AG08396 (cell line): Measurements from ENCODE around the gene RHOT1.
A peak's percentile ranks its signal among the peaks of the same experiment; 100 is the strongest.
"Not testable (repeated sequence)": the region's sequence is repeated elsewhere in the genome, so short reads cannot be mapped to it uniquely, and the experiment has no call there.

Experiments used
- DNase-seq: peaks from one replicate; pipeline ENCODE4 v3.0.0; 2012; ENCODE audit warnings: low spot score, mixed read lengths

Gene RHOT1

DNA sequence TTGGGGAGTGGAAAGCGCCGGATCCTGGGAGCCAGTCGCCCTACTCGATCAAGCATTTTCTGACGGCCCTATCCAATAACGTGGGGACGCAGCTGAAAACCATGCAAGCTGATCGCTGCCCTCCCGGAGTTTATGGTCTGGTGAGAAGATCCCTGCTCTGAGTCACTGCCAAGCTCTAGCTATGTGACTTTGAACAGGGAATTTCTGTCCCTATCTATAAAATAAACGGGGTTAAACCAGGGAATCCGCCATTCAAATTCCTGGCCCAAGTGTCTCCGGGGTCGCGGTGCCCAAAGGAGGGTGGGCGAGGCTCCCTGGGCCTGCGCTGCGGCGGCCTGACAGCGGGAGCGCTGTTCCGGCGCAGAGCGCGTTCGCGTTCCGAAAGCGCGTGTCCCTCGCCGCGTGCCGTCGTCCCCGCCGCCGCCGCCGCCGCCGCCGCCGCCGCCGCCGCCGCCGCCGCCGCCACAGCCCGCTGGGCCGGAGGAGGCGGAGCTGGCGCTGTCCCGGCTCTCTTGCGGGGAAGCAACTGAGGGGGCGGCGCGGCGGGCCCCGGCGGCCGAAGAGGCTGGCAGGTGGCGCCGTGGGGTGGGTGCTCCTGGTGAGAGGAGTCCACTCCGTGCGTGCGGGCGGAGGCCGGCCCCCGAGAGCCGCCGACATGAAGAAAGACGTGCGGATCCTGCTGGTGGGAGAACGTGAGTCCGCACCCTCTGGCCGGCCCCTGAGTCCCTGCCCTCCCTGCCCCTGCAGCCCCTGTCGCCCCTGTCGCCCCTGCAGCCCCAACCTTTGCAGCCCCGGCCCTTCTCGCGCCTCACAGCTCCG lies at the start of gene RHOT1:
Gene RHOT1, plus strand, starts transcription at position 465 of the 819 bp plus-strand sequence. Its CDS starts 191 bp downstream, at position 656.
- peak; percentile 85 for DNase-seq

DNA sequence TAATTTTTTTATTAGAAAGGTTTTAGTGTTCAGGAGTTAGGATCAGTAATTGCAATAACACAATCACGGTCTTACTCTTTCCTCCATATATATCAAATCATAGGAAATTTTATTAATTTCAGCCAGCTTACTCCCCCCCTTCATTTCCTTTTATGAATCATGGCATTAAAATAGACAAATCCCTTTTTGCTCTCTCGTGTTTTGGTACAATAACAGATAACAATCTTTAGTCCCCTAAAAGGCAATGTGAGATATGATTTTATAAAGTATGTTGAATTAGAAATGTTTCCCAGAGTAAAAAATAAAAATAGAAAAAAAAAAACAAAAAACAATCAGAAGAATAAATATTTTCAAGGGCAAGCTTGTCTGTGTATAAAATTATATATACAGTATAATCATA lies 42.6 kb upstream of the RHOT1 start:
- DNase-seq = no peak

DNA sequence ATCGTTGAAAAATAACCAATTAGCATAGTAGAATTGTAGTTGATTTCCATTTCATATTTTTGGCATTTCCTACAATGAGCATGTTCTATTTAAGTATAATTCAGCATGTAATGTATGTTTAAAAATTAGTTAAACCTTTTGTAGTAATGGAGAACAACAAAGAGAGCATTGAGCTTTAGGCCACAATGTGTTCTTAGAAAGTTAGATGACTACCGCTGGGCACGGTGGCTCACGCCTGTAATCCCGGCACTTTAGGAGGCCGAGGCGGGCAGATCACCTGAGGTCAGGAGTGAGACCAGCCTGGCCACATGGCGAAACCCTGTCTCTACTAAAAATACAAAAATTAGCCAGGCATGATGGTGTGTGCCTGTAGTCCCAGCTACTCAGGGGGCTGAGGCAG lies 42.0 kb upstream of the RHOT1 start:
- not testable (repeated sequence) for DNase-seq

DNA sequence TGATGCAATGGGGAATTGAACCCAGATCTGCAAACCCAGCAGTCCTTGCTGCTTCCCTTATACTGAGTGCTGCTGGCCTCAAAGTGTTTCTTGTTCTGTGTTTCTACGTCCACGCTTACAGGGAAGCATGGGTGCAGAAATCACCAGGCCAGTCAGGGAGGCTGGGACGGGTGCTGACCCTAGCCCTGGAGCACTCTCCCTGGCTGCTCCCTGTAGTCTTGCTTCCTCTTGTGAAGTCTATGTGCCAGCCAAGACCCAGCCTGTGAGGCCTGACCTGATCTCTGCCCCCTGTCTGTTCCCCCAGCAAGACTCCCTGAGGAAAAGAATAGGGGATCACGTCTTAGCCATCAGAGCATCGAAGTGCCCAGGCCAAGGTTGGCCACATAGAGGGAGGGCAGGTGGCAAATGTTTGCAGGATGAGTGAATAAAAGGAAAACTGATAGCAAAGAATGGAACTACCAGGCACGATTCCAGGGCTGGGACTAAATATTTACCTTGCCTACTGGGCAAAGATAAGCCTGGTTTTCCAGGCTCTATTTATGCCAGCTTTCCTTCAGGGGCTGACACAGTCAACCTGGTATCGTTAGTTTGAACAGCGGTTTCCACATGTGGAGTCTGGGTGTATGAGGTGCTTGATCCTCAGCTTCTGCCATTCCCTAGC lies 41.2 kb upstream of the RHOT1 start:
- DNase-seq = no peak

DNA sequence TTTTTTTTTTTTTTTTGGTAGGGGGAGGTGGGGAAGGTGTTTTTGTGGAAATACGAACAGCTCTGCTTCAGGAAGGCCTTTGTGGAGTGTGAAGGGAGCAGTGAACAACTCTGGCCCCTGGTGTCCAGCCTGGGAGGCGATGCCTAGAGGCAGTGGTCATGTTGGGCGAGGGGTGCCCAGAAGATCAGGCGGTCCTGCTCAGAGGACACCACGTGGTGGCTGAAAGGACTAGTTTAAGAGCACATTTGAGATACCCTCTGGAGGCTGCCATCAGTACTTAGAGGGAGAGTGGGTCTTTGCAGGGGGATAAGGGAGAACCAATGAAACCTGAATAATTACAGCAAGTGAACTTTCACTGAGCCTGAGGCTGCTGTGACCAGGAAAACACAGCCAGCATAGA lies 40.1 kb upstream of the RHOT1 start:
- no peak for DNase-seq

DNA sequence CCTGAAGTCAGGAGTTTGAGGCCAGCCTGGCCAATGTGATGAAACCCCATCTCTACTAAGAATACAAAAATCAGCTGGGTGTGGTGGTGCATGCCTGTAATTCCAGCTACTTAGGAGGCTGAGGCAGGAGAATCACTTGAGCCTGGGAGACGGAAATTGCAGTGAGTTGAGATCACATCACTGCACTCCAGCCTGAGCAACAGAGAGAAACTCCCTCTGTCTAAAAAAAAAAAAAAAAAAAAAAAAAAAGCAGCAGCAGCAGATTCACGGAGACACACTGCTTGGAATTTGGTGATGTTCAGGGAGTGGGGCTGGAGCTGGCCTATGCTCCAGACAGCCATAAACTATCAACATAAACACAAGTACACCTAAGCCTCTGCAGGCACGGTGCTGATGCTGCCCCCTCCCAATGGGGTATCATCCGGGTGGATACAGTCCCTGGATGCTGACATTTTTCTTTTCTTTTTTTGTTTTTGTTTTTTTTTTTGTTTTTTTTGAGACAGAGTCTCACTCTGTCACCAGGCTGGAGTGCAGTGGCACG lies 39.6 kb upstream of the RHOT1 start:
- no peak for DNase-seq

DNA sequence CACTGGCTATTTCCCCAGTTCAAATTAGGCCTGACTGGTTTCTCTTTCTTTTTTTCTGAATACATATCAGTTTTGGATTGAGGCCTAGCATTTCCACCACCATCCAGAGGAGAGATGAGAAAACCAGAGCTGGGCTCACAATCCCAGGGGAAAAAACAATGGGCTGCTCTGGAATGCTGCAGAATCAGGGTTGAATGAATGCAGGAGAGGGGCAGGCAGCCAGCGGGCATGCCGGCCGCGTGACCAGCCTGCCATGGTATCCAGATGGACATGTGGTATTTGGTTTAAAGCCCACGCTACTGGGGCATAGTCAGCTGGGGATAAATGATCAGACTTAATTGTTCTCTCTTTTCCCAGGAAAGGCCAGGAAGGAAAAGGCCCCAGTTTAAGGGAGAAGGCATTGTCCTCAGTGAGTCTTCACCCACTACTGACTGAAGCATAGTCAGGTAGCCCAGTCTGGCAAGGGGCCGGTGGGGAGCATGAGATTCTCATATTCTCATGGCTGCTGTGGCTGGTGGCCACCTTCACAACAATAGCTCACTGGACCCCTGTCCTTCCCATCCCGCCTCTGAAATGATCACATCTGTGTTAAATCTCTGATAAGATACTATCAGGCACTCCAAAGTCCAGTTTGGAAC lies 38.7 kb upstream of the RHOT1 start:
- no peak for DNase-seq

DNA sequence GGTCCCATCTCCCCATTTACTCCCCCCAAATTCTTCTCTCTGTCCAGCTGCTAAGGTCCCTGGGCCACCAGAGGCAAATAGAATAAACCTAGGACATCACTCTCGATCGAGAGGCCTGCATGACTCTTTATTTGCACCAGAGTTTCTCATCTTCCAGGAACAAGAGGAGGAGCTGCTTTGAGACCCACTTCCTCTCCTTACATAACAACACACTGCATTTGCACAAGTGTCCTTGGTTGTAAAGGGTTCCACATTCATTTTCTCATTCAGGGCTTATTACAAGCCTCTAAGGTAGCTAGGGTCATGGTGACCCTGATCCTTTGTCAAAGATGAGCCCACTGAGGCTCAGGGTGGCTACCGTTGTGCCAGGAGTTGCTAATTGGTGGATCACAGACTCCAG lies 38.1 kb upstream of the RHOT1 start:
- no peak for DNase-seq

DNA sequence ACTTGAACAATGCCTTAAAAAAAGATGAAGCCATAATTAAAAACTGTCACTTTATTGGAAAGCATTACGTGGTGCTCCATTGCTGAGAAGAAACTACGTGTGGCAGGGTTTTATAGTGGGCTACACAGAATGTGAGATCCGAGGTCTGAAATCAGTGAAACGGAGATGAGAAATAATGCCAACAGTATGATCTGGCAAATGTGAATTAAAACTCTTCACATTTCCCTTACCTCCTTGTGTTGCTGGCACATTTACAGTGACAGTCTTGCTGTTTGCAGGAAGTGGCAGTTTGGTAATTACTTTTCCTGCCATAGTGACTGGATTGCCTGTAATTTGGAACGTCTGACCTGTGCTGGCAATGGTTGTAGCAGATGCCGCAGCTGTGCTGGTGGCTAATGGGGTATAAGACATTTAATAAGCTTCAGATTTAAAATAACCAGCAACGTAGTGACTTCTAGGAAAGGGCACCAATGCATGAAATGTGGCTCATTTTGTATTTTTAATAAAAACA lies 35.8 kb upstream of the RHOT1 start:
- not testable (repeated sequence) for DNase-seq

DNA sequence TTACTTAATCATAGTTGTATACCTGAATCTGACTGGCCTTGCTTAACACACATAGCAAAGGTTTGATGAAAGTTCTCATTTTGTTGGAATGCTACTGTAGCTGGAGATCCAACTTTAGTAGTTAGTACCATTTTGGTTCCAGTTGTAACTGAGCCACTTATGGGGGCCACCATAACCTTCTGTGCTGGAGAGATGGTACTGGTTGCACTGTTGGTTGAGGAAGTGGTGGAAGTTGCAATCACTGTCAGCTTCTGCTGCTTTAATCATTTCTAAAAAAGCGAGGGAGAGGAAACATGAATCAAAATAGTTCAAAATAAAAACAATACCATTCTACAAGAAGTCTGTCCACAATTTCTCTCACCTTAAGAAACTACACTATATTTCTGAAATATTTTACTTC lies 35.1 kb upstream of the RHOT1 start:
- DNase-seq = not testable (repeated sequence)

DNA sequence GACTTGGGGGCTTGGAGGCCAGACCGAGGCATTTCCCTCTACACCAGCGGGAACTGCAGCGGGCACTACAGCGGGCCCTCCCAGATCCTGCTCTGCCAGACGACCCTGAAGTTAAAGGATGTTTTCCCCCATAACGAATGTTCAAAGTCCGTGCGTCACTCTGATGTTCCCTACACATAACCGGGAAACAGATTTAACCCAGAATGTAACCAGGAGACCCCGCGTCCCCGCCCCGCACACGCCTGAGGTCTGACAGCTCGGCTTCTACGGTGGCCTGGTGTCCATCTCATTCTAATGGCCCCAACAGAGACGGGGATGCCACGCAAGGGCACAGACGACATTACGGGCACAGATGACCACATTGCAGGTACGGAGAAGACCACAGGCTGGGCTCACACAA lies 31.7 kb upstream of the RHOT1 start:
- DNase-seq = no peak

DNA sequence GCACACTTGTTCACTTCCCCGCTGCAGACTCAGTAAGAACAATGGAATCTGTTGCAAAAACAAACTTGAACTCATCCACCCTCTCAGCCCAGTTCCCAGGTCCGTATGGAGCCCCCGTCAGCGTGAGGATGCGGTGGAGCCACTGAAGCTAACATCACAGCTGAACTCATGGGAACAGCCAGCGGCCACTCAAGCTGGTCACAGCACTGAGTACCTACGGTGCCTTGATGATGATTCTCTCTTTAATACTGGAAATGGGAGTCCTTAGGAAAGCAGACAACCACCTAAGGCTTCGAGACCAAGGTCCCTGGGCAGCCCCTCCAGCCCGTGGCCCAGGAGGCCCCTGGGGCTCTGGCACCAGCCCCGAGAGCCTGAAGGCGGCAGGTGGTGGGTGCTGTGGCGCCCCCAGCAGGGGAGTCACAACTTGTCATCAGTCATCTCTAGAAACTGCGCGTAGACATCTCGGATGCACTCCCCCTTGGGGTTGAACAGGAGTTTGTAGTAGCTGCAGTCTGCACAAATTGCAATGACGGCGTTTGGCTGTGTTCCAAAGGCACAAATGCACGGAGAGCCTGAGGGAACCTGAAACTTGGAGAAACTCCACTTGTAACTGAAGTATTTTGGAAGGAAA lies 31.0 kb upstream of the RHOT1 start:
- DNase-seq = peak; percentile 37

DNA sequence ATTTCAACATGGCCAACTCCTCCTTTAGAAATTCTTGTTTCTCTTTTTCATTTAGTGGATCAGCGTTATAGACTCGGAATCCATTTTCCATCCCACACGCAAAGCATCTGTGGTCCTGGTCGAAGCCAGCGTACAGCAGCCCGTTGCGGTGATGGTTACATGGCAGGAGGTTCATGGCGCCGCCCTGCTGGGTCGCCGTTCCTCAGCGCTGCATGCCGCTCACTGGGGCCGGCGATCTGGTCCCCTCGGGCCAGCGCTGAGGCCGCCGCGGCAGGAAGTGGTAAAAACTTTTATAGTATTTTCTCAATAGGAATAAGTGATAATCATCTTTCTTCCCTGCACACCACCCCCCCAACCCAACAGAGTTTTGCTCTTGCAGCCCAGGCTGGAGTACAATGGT lies 29.9 kb upstream of the RHOT1 start:
- DNase-seq = no peak

DNA sequence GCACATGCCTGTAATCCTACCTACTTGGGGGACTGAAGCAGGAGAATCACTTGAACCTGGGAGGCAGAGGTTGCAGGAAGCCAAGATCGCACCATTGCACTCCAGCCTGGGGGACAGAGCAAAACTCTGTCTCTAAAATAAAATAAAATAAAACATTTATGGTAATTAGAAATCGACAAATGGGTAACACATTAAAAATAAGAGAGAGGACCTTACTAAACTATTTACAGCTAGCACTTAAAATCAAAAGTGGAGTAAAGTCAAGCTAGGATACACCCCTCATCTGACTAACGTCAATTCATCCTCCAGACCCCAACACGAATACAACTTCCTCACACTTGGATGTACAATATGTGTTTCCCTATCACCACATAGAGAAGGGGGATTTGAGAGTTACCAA lies 27.8 kb upstream of the RHOT1 start:
- DNase-seq = no peak

DNA sequence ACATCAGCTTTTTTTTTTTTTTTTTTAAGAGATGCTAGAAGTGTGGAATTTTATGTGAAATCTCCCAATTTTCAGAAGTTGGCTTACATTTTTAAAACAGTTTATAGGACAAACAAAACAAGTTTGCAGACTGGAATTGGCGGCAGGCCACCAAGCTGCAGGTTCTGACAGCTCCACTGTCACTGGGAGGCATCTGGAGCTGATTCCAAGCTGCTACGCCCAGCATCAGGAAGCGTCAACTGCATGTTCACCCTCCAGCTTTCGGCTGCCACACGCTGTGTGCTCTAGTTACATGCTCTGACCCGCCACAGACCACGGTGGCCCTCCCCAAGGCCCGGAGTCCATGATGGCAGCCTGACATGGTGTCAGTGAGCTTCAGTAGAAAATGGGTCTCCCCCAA lies 26.8 kb upstream of the RHOT1 start:
- not testable (repeated sequence) for DNase-seq

DNA sequence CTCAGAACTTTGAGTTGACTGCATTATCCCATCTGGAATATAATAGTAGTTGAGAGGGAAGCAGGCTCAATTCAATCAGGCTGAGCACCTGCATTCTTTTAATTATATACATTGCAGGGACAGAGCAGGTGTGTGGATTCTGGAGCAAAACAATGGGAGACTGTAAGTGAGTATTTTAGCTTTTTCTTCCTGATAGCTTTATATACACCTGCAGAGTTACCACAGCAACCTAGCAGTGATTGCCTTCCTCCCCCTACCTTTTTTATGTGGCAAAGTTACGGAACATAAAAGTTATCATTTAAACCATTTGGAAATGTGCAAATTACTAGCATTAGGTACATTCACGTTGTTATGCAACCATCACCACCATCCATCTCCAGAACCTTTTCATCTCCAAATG lies 25.4 kb upstream of the RHOT1 start:
- no peak for DNase-seq

DNA sequence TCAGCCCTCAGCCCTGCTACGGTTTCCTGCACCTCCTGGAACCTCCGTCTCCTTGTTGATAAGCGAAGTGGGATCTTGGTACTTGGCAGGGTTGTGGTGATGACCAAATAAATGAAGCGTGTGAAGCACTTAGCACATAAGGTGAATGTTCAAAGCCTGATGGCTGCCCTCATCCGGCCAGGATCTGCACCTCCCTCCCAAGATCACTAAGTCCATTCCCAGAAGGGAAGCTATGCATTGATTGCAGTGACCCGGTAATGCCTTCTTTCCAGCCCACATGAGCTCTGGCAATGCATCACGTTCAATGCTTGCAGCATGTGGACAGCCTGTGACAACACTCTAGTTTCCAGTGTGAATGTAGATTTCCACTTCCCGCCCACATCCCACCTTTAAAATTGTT lies 24.9 kb upstream of the RHOT1 start:
- no peak for DNase-seq

DNA sequence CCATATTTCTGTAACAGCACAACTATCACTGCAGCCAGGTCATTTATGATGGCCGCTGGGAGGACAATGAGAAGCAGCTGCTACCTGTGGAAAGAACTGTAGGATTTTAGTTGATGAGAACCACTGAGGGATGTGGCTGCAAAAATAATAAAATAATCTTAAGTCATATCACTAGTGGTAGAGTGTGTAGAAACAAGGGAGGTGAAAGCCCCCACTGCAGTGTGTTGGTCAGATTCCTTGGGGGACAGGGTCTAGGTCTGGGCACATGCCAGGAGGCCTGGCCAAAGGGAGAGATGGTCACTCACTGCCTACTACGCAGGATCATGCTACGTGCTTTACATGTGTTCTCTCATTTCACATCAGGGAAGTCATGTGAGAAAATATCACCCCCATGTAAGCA lies 24.2 kb upstream of the RHOT1 start:
- DNase-seq = not testable (repeated sequence)

DNA sequence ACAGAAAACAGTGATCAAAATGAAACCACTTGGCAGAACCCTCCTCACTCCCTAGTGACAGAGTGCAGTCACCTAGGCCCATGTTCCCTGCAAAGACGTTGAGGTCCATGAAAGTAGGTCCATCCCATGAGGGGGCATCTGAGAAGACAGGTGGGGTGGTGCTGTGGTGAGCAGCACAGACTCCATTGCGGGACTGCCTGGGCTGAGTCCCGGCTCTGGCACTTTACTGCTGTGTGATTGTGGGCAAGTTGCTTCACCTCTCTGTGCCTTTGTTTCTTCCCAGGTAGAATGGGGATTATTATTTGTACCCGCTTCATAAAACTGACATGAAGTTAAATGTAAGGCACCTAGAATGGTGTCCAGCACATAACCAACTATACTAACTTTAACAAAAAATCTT lies 23.5 kb upstream of the RHOT1 start:
- DNase-seq = no peak

DNA sequence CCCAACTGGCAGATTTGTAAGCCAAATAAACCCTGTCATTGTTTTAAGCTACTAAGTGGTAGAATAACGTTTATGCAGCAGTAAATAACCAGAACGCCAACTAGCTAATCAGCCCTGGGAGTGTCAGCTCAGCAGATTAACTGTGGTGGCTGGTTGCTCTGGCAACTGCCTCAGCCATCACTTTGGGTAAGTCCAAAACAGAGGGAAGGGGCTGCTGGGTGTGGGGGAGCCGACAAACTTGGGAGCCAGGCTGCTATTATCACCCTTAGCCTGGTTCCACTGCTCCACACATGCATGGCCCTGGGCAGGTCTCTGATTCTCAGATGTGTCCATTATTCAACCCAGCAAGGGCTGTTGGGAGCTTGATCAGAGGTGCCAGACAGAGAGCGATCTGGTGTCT lies 22.2 kb upstream of the RHOT1 start:
- DNase-seq = no peak

DNA sequence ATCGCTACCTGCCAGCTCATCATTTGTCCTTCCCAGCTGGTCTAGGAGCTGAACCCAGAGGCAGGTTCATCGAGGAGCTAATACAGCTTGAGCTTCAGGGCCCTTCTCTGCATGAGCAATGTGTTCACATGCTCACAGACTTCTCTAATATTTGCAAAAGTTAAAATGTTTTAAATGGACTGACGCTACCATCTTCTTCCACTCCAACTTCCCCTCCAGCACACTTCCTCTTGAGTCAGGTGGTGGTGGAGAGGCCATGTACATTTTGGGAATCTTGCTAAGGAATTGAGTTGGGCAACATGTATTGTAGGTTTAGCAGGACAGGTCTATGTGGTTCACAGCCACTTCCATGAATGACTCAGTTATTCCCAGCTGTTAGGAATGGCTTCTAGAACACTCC lies 21.6 kb upstream of the RHOT1 start:
- no peak for DNase-seq

DNA sequence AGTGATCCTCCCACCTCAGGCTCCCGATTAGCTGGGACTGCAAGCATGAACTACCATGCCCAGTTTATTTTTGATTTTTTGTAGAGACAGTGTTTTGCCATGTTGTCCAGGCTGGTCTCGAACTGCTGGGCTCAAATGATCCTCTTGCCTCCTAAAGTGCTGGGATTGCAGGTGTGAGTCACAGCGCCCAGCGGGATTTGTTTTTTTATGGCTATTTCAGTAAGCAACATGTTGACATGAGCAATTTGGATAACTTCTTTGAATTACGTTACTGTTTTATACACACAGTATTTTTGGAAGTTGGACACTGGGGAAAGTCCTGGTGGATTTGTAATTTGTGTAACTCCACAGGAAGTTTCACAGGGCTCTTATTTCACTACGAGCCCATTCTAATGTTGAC lies 18.5 kb upstream of the RHOT1 start:
- DNase-seq = no peak
